GM12878 (cell line): Measurements from ENCODE around the gene KDM8. TPM values are rescaled to one million over a fixed set of nuclear protein-coding genes. Genes with fewer than 3 reads are reported as not detected.

ENCODE experiments used
- ATAC-seq: fragments of 200-7000 bp; cut with Tn5 transposase; 3 replicates; pipeline ENCODE4 v1.9.1; 2020; ENCODE audit warnings: mild to moderate bottlenecking, moderate library complexity
- BruUV-seq: library from RNA; stranded (reverse); fragments of 400-500 nt; replicated peaks from 2 replicates; lab custom pipeline; 2021; lab: Mats Ljungman, UMichigan
- CTCF ChIA-PET: fragments of 300-600 bp; sonication (Branson Sonifier 250); formaldehyde crosslinking; extraction: SDS; loops from one replicate; lab custom pipeline; 2021; ENCODE audit warnings: inconsistent platforms; lab: Yijun Ruan, JAX
- POLR2A ChIA-PET: fragments of 350-600 bp; formaldehyde crosslinking; extraction: SDS; loops from one replicate; lab custom pipeline; 2021; ENCODE audit warnings: inconsistent platforms; lab: Charles Lee
- RAD21 ChIA-PET: fragments of 300-600 bp; sonication (Branson Sonifier 250); formaldehyde crosslinking; loops from one replicate; lab custom pipeline; 2023; ENCODE audit warnings: antibody characterized with exemption; ENCODE audit not compliant: unreplicated experiment; lab: Charles Lee
- SMC1A ChIA-PET: fragments of 300-600 bp; sonication (Branson Sonifier 250); formaldehyde crosslinking; loops from one replicate; lab custom pipeline; 2023; ENCODE audit not compliant: unreplicated experiment, uncharacterized antibody; lab: Charles Lee
- DNase-seq: peaks from one replicate; pipeline ENCODE4 v3.0.0-alpha.2; 2011; ENCODE audit warnings: low read depth, low spot score
- FAIRE-seq: peaks from 3 replicates; lab custom pipeline; 2011; peaks lifted over from hg19 to GRCh38; lab: Jason Lieb, UNC
- H2AFZ ChIP-seq: 2 replicates; pipeline ENCODE4 v1.6.0; 2011; ENCODE audit warnings: low read depth, low read length, control low read depth; ENCODE audit not compliant: control insufficient read depth
- H3K27ac ChIP-seq: 2 replicates; pipeline ENCODE4 v1.5.1; 2011; ENCODE audit warnings: control low read depth; ENCODE audit not compliant: control insufficient read depth, insufficient read depth
- H3K27me3 ChIP-seq, 2 experiments: replicated peaks in 1 of 2; 2 replicates each; pipeline versions ENCODE4 v1.6.0 to v1.6.1; 2011; ENCODE audit warnings: low read length in 1 of 2; ENCODE audit not compliant: control insufficient read depth in 2 of 2, insufficient read depth in 2 of 2
- H3K36me3 ChIP-seq, 2 experiments: 2 replicates each; pipeline ENCODE4 v1.5.1; 2011; ENCODE audit warnings: low read length in 1 of 2; ENCODE audit not compliant: control insufficient read depth in 2 of 2, insufficient read depth in 2 of 2
- H3K4me1 ChIP-seq: 2 replicates; pipeline ENCODE4 v1.6.1; 2011; ENCODE audit warnings: mild to moderate bottlenecking, low read length, moderate library complexity, mixed read lengths; ENCODE audit not compliant: control insufficient read depth, insufficient read depth
- H3K4me2 ChIP-seq: 2 replicates; pipeline ENCODE4 v1.6.0; 2011; ENCODE audit warnings: control low read depth; ENCODE audit not compliant: control insufficient read depth, insufficient read depth
- H3K4me3 ChIP-seq: fragments of 200-600 bp; sonication (generic); 2 replicates; pipeline ENCODE4 v1.5.1; 2016
- H3K79me2 ChIP-seq: 2 replicates; pipeline ENCODE4 v1.6.0; 2011; ENCODE audit warnings: low read length; ENCODE audit not compliant: control insufficient read depth, insufficient read depth
- H3K9ac ChIP-seq: 2 replicates; pipeline ENCODE4 v1.8.0; 2011; ENCODE audit warnings: low read length, control low read depth, mixed read lengths; ENCODE audit not compliant: control insufficient read depth, insufficient read depth
- H3K9me3 ChIP-seq: replicated peaks from 3 replicates; pipeline ENCODE4 v1.5.1; 2011; ENCODE audit warnings: mild to moderate bottlenecking, low read length; ENCODE audit not compliant: control insufficient read depth, insufficient read depth
- H4K20me1 ChIP-seq: 2 replicates; pipeline ENCODE4 v1.6.0; 2011; ENCODE audit not compliant: control insufficient read depth, insufficient read depth
- BCLAF1 ChIP-seq: fragments of 450-650 bp; IDR thresholded peaks from 2 replicates; pipeline ENCODE4 v1.6.1; 2017; ENCODE audit warnings: antibody characterized with exemption, mild to moderate bottlenecking, moderate library complexity
- CBX5 ChIP-seq: sonication (generic); IDR thresholded peaks from 2 replicates; pipeline ENCODE4 v1.6.1; 2016; ENCODE audit warnings: low read depth, moderate library complexity, mild to moderate bottlenecking, inconsistent platforms
- DPF2 ChIP-seq: fragments of 450-650 bp; IDR thresholded peaks from 2 replicates; pipeline ENCODE4 v1.6.1; 2017; ENCODE audit warnings: mild to moderate bottlenecking
- HSF1 ChIP-seq: fragments of 150-350 bp; IDR thresholded peaks from 2 replicates; pipeline ENCODE4 v1.6.1; 2014; ENCODE audit warnings: mild to moderate bottlenecking, low read depth, low read length
- KLF5 ChIP-seq: fragments of 450-650 bp; IDR thresholded peaks from 2 replicates; pipeline ENCODE4 v1.6.1; 2014; ENCODE audit warnings: mild to moderate bottlenecking; ENCODE audit not compliant: partially characterized antibody
- NBN ChIP-seq: fragments of 450-650 bp; IDR thresholded peaks from 2 replicates; pipeline ENCODE4 v1.6.1; 2016
- SMARCA5 ChIP-seq: fragments of 450-650 bp; IDR thresholded peaks from 2 replicates; pipeline ENCODE4 v1.6.1; 2017; ENCODE audit warnings: mild to moderate bottlenecking
- SMC3 ChIP-seq: IDR thresholded peaks from 2 replicates; pipeline ENCODE4 v1.6.1; 2011; ENCODE audit warnings: low read length, improper control_type of control experiment, borderline replicate concordance
- SP1 ChIP-seq: IDR thresholded peaks from one replicate; pipeline ENCODE4 v1.6.1; 2011; ENCODE audit warnings: low read depth, low read length
- SPI1 ChIP-seq: IDR thresholded peaks from 2 replicates; pipeline ENCODE4 v1.6.1; 2011; ENCODE audit warnings: low read depth, mild to moderate bottlenecking, low read length, moderate library complexity, borderline replicate concordance; ENCODE audit not compliant: insufficient read depth
- SREBF2 ChIP-seq: IDR thresholded peaks from 2 replicates; pipeline ENCODE4 v1.6.1; 2012; ENCODE audit warnings: mild to moderate bottlenecking, low read length
- STAT1 ChIP-seq: fragments of 450-650 bp; conservative IDR thresholded peaks from 2 replicates; pipeline ENCODE4 v1.6.1; 2014; ENCODE audit warnings: antibody characterized with exemption, mild to moderate bottlenecking
- TCF7 ChIP-seq: IDR thresholded peaks from 2 replicates; pipeline ENCODE4 v1.6.1; 2014; ENCODE audit warnings: antibody characterized with exemption, borderline replicate concordance
- ZBTB33 ChIP-seq: fragments of 450-650 bp; IDR thresholded peaks from 2 replicates; pipeline ENCODE4 v1.6.1; 2017; ENCODE audit warnings: mild to moderate bottlenecking
- ZNF217 ChIP-seq: fragments of 450-650 bp; IDR thresholded peaks from 2 replicates; pipeline ENCODE4 v1.6.1; 2017; ENCODE audit warnings: antibody characterized with exemption, mild to moderate bottlenecking
- ZZZ3 ChIP-seq: IDR thresholded peaks from 2 replicates; pipeline ENCODE4 v1.6.1; 2011; ENCODE audit warnings: low read depth; ENCODE audit not compliant: control insufficient read depth, insufficient read length
- WGBS: methylation state at CpG from one replicate; pipeline ENCODE4 v1.1.6; 2016; ENCODE audit warnings: low lambda C conversion rate; ENCODE audit not compliant: insufficient replicate concordance, insufficient coverage; ENCODE audit errors: missing lambda C conversion rate; 5-methylcytosine and 5-hydroxymethylcytosine counted together
- in situ Hi-C: fragments of 300-500 bp; cut with MboI; formaldehyde crosslinking; loops from 9 replicates; pipeline ENCODE4 v1.14.3; 2018; ENCODE audit warnings: mixed read lengths
- intact Hi-C: fragments of 100-400 bp; cut with micrococcal nuclease; formaldehyde crosslinking; loops from one replicate; pipeline ENCODE4 v1.14.2; 2022; ENCODE audit not compliant: unreplicated experiment
- polyA plus RNA-seq, 11 experiments: library from polyadenylated mRNA; depleted of rRNA in 4 of 11; unstranded in 6 of 11; stranded (reverse) in 5 of 11; fragments of >200 nt; fragmentation: Nextera tagmentation in 4 of 11; fragmentation: Illumina TruSeq in 1 of 11; extraction: Ambion mirVana in 4 of 11; extraction: Trizol in 1 of 11; gene quantifications; 1 replicate in 1 of 11; 2 replicates in 10 of 11; pipeline versions ENCODE4 v1.2.1 to v1.2.3, GENCODE V29; 2011 to 2016; ENCODE audit warnings: inconsistent platforms in 2 of 11, missing spikeins in 2 of 11, low read depth in 1 of 11
- total RNA-seq, 4 experiments: library from RNA; depleted of rRNA in 3 of 4; stranded (reverse); fragments of >200 nt in 3 of 4; fragmentation: Illumina TruSeq in 1 of 4; extraction: Trizol in 1 of 4; gene quantifications; 2 replicates each; pipeline versions ENCODE4 v1.2.1 to v1.2.3, GENCODE V29; 2013 to 2021

Gene KDM8
- total and polyA plus RNA-seq, 10 of the 15 experiments (the other 5 are each of a cell fraction or from before 2014, with no cell fraction given): 0.79 to 8.9 (median 5.8) TPM

- TF ChIP-seq SMARCA5 (peak; percentile 80; the same call in 1 of the 2 replicates), ZZZ3 (no peak), NBN (peak; percentile 61), DPF2 (0 out of 2 replicates have a peak, but pooled peaks have one; percentile 26), SREBF2 (no peak)
- TF ChIP-seq, all 136 proteins: peak for 24
Observed at GRCh38 chr16:27179500-27180072, 23.7 kb upstream of the KDM8 start (continued).

- CTCF ChIA-PET: interaction anchor here (0.7 to 10.0 kb wide), 20 partner anchors 9 to 275 kb away, joined by 3 to 150 read pairs (median 10); partner anchors contain the start of gene KDM8
- in situ Hi-C loops: no loop called here
- Histone ChIP-seq H3K79me2 (no peaks in the 10 kb centered on the region), H3K27me3 (no peaks in the 10 kb centered on the region; a peak in 1 of 4 replicates), H3K9ac (no peak overlapping the region), H3K36me3 (no peaks in the 10 kb centered on the region), H3K4me2 (no peak overlapping the region), H3K4me1 (no peaks in the 10 kb centered on the region), H4K20me1 (no peaks in the 10 kb centered on the region), H3K27ac (no peak overlapping the region), H3K4me3 (no peak overlapping the region), H2AFZ (no peak overlapping the region), H3K9me3 (no peaks in the 10 kb centered on the region)
- intact Hi-C loops: no loop called here
- SMC1A ChIA-PET: interaction anchor here (0.7 to 6.4 kb wide), 9 partner anchors 26 to 220 kb away, joined by 3 to 76 read pairs (median 5); no protein-coding TSS in a partner anchor
- RAD21 ChIA-PET: interaction anchor here (1.2 to 5.1 kb wide), 6 partner anchors 53 to 191 kb away, joined by 3 to 86 read pairs (median 13); no protein-coding TSS in a partner anchor
- POLR2A ChIA-PET: interaction anchor here (1.1 to 1.5 kb wide), 2 partner anchors 18 to 23 kb away, joined by 5 to 6 read pairs; partner anchors contain the start of gene KDM8
- WGBS: 46% methylated on average over 8 of the region's 8 CpGs
- DNase-seq (no peak), ATAC-seq (peak; percentile 63), FAIRE-seq (no peak)
- BruUV-seq: no TSS peak
- TF ChIP-seq TCF7: no peak
- no peak for TF ChIP-seq CBX5
- no peak for TF ChIP-seq SP1
- no peak for TF ChIP-seq BCLAF1
- no peak for TF ChIP-seq SPI1
- TF ChIP-seq KLF5: no peak
- no peak for TF ChIP-seq SMC3
- TF ChIP-seq STAT1: no peak
- no peak for TF ChIP-seq ZNF217
- TF ChIP-seq HSF1: peak; percentile 80
- TF ChIP-seq ZBTB33: no peak
Observed at GRCh38 chr16:27181019-27181790, 22.1 kb upstream of the KDM8 start.
